HG02870 (cell line): ENCODE data around the gene AKNA.

ENCODE experiments used
- ATAC-seq: cut with Tn5 transposase; IDR thresholded peaks from one replicate; pipeline ENCODE4 v1.9.1; 2021; ENCODE audit warnings: mild to moderate bottlenecking, moderate library complexity; ENCODE audit not compliant: unreplicated experiment

The AKNA gene

DNA sequence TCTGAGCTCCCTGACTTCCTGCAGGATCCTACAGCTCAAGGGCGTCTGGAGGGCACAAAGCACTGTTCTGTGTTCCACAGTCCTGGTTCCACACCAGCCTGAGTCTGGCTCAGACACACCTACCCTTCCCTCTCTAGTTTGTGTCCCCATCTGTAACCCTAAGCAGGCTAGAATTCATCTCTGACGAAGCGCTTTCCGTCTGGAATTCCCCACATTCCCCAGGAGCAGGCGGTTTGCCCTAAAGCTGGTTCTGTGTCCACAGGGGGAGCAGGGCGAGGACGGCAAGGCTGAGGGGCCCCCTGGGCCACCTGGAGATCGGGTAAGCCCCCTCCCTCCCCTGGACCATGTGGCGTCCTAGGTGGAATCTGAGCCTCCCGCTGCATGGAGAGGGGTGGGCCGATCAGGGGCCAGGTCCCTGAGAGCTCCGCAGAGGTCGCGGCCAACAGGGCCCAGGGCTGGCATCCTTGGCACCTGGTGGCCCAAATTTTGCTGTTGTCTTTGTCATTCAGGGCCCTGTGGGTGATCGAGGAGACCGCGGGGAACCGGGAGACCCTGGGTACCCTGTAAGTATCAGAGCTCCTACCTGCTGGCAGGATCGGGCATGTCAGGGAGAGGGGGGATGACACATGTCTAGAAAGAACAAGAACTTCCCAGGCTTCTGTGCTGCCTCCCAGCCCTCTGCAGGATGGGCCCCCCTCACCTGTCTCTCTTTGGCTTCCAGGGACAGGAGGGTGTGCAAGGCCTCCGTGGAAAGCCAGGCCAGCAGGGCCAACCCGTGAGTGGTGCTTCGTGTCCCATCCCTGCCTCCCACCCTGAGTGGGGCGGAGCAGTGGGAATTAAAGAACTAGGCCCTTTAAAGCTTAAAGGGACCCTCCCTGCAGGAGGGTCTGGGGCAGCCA, 99.3 kb downstream of the AKNA start:
- no peak for ATAC-seq

DNA sequence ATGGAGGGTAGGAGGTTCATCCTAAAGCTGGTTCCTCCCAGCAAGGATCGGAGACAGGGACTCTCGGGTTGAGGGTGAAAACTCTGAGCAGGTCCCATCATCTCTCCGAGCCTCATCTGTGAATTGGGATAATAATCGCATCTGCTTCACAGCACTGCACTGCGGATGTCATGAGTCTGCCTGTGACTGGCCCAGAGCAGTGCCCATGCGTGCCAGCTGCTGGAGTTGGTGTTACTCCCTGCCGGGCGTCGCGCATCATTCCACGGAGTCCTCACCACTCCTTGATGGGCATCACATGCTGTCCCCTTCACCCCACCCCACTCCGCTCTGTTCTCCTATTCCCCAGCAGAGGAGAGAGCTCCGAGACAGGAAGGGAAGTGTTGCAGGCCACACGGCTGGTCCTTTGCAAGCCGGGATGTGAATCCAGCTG, 100.0 kb downstream of the AKNA start:
- ATAC-seq = no peak

DNA sequence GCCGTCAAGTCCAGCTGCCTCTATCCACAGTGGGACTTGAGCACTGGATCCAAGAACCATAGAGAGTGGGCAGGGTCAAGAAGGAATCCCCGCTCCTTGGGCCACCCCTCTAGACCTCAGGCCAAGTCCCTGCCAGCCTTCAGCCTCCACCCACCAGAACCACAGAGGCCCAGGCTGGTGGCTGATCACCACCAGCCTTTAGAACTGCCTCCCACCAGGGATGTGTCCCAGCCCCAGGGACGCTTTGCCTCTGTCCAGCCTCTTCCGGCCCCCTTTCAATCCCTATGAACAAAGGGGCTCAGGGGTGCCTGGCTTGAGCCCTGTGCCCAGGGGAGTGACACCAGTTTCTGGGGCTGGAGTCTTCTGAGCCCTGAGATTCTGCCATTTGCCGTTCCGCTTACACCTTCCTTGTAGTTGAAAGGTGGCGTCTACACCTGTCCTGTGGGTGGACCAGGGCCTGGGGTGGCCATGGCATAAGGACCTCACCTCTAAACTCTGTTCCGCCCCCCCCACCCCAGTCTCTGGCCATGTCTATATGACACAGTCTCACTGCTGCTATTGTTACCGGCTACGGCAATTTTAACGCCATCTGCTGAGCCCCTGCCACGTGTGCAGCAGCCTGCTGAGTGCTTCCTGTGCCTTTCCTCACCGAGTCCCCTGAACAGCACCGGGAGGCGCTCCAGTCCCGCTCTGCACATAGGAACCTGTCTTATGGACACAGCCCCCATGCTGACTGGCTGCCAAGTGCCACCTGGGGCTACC, 100.6 kb downstream of the AKNA start:
- no peak for ATAC-seq

DNA sequence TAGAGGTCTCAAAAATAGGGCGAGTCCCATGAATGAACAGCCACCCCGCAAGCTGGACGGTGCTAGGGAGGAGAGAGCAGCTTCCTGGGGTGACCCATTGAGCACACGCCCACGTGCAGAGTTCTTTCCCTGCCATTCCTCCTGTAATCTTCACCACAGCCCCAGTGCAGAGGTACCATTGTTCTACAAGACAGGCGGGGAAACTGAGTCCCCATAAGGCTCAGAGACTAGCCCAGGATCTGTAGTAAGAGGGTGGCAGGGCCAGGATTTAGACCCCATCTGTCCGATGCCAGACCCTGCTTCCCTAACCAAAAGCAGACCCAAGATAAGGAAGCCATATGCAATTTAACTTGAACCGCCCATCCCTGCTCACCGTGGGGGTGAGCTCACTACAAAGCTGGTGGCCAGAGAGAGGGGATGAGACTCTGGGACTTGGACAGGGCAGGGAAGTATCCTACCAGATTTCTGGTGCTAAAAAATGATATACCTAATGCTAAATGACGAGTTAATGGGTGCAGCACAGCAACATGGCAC, 101.6 kb downstream of the AKNA start:
- no peak for ATAC-seq

DNA sequence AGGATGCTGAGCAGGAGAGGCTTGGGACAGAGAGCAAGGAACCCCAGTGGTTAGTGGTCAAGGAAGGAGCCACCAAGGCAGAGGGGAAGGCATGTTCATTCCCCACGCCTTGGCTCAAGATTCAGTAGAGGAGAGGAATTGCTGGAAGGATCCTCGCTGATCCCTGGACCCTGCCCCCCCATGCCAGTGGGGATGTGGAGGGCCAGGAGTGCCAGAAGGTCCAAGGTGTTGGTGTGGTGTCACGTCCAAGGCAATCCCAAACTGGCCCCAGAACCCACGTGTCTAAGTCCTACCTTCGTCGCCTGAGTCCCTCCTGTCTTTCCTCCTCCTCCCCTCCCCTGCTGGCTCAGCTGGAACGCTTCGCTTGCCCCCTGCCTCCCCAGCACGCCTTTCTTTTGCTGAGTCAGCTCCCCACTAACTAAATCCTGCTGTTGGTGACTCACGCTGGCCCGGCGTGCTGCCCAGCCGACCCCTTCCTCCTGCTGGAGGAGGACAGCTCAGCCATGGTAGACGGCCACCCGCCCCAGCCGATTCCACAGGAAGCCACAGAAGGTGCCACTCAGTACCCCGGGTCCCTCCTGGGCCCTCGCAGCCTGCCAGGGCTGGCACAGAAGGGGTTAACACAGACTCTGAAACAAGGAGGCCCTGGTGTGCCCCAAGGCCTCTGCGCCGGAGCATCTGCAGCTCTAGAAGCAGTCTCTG, 102.5 kb downstream of the AKNA start:
- no peak for ATAC-seq

DNA sequence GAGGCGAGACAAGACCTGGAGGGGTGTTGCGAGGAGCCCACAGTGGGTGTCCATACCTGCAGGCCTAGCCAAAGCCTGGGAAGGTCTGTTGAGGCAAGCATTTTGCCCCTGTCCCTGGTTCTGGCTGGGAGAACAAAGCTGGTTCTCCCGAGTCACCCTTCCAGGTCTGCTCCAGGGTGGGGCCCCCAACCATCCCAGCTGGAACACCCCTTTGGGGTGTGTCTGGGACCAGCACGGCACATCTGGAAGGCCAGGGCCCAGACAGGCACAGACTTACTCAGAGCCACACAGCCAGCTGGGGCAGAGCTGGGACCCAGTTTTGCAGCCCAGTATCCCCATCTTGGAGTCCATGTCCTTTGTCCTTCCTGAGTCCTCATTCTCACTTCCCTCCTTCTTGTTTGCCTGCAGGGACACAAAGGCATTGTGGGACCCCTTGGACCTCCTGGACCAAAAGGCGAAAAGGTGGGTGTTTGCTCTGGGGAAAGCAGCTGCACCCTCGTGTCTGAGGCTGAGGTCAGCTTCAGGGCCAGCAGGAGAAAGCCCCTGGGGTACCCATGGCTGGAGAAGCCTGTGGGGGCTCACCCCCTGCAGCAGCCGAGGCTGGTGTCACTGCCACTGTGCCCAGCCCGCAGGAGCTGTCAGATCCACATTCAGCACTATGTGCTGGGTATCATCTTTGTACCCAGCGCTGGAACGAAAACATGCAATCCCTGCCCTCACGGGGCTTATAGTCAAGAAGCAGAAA, 103.3 kb downstream of the AKNA start:
- no peak for ATAC-seq
